ENCODE results near the gene NBPF26.
A peak's percentile ranks its signal among the peaks of the same experiment; 100 is the strongest.
"Not testable (repeated sequence)": the region's sequence is repeated elsewhere in the genome, so short reads cannot be mapped to it uniquely, and the experiment has no call there.

The NBPF26 gene

GRCh38 chr1:120723715-120724402 is at the start of gene NBPF26:
NBPF26 (plus strand) TSS chr1:120723945.
- peak; percentile 40 to 59 for DNase-seq (ENCODE audit: low read depth in 2 of 2)

- DNase-seq (ENCODE audit: low read depth in 2 of 2) = not testable (repeated sequence)
Observed at GRCh38 chr1:120680106-120680819, 43.5 kb upstream of the NBPF26 start.

GRCh38 chr1:120680938-120681337 is 42.8 kb upstream of the NBPF26 start:
- not testable (repeated sequence) for DNase-seq (ENCODE audit: low read depth in 2 of 2)

GRCh38 chr1:120684397-120684796 is 39.3 kb upstream of the NBPF26 start:
- not testable (repeated sequence) for DNase-seq (ENCODE audit: low read depth in 2 of 2)

- DNase-seq (ENCODE audit: low read depth in 2 of 2) = not testable (repeated sequence)
Observed at GRCh38 chr1:120685622-120686021, 38.1 kb upstream of the NBPF26 start.

- not testable (repeated sequence) for DNase-seq (ENCODE audit: low read depth in 2 of 2)
Observed at GRCh38 chr1:120687250-120687649, 36.5 kb upstream of the NBPF26 start.

GRCh38 chr1:120700807-120701562 is 22.8 kb upstream of the NBPF26 start:
- DNase-seq (ENCODE audit: low read depth in 2 of 2) = not testable (repeated sequence)

GRCh38 chr1:120723358-120723714 is 409 bp upstream of the NBPF26 start:
- not testable (repeated sequence) for DNase-seq (ENCODE audit: low read depth in 2 of 2)

GRCh38 chr1:120724507-120724906 is 762 bp downstream of the NBPF26 start:
- not testable (repeated sequence) for DNase-seq (ENCODE audit: low read depth in 2 of 2)

GRCh38 chr1:120728811-120729210 is 5.1 kb downstream of the NBPF26 start:
- DNase-seq (ENCODE audit: low read depth in 2 of 2) = peak in 1 of 2 donors; percentile 1

GRCh38 chr1:120769090-120769489 is 45.3 kb downstream of the NBPF26 start:
- not testable (repeated sequence) for DNase-seq (ENCODE audit: low read depth in 2 of 2)

- not testable (repeated sequence) for DNase-seq (ENCODE audit: low read depth in 2 of 2)
Observed at GRCh38 chr1:120805452-120805851, 81.7 kb downstream of the NBPF26 start.

- peak in 1 of 2 donors; percentile 0 for DNase-seq (ENCODE audit: low read depth in 2 of 2)
Observed at GRCh38 chr1:120811822-120812221, 88.1 kb downstream of the NBPF26 start.

- not testable (repeated sequence) for DNase-seq (ENCODE audit: low read depth in 2 of 2)
Observed at GRCh38 chr1:120825051-120825450, 101.3 kb downstream of the NBPF26 start.

GRCh38 chr1:120826623-120827022 is 102.9 kb downstream of the NBPF26 start:
- DNase-seq (ENCODE audit: low read depth in 2 of 2) = not testable (repeated sequence)

- peak; percentile 36 to 50 for DNase-seq (ENCODE audit: low read depth in 2 of 2)
Observed at GRCh38 chr1:120844186-120844944, 120.6 kb downstream of the NBPF26 start.

GRCh38 chr1:120844945-120845330 is 121.2 kb downstream of the NBPF26 start:
- not testable (repeated sequence) for DNase-seq (ENCODE audit: low read depth in 2 of 2)

- not testable (repeated sequence) for DNase-seq (ENCODE audit: low read depth in 2 of 2)
Observed at GRCh38 chr1:120849400-120850286, 125.9 kb downstream of the NBPF26 start.

- peak in 1 of 2 donors; percentile 16 for DNase-seq (ENCODE audit: low read depth in 2 of 2)
Observed at GRCh38 chr1:120850287-120850536, 126.5 kb downstream of the NBPF26 start.

- DNase-seq (ENCODE audit: low read depth in 2 of 2) = peak; percentile 59 to 68
Observed at GRCh38 chr1:120850537-120851421, 127.0 kb downstream of the NBPF26 start.
